Heart left ventricle (tissue), 13 donors: ENCODE data around the gene SEMA4D.

Experiments used
- CTCF ChIP-seq, 12 donors: fragments of 200-600 bp; sonication (generic) in 4 of 12; IDR thresholded peaks; one replicate each; pipeline versions ENCODE4 v1.5.0 to v1.8.0; 2018 to 2022; ENCODE audit warnings: antibody characterized with exemption in 12 of 12, mild to moderate bottlenecking in 5 of 12
- POLR2A ChIP-seq, 2 donors: fragments of 450-650 bp; IDR thresholded peaks; one replicate each; pipeline ENCODE4 v1.6.1; 2017; ENCODE audit warnings: antibody characterized with exemption in 2 of 2, mild to moderate bottlenecking in 2 of 2, moderate library complexity in 2 of 2
- donor health status: ischemic (EF 13 %, LVEDD 7.1; RV severe dilation, severe dysfunction).
- donor health status: DM: no; HTN: yes; CAD: no.
- donor health status: DM: no; HTN: no; CAD: no.
- donor health status: ischemic (EF 25% LVEDD 6.9; RV normal size, moderate dysfunction).
- donor health status: ischemic (EF 25% LVEDD 5.7; RV mildly dilated, moderate dysfunction).
- donor health status: ischemic (EF 35%, LVEDD 5.7; RV mildly dilated, moderate dysfunction).
- donor health status: nonischemic (EF 11% LVEDD 7.7; RV severe dilation, severe dysfunction).
- donor health status: DM: yes; HTN: yes; CAD: no.
- donor health status: PGD.
- donor health status: ischemic (EF 29% LVEDD 5.4; RV normal size, mild dysfunction).
- donor health status: nonischemic (EF 23%, LVEDD 6.1; RV moderate dilation, normal function).

GRCh38 chr9:89377411-89377810 is 120.5 kb downstream of the SEMA4D start:
- no peak for TF ChIP-seq CTCF (IDR thresholded peaks at IDR 0.05)
- TF ChIP-seq POLR2A (IDR thresholded peaks at IDR 0.05) = no peak
